HG02588 (cell line): ENCODE data around the gene SBNO2.
"Not testable (repeated sequence)": the region's sequence is repeated elsewhere in the genome, so short reads cannot be mapped to it uniquely, and the experiment has no call there.

Experiments used
- ATAC-seq: cut with Tn5 transposase; IDR thresholded peaks from one replicate; pipeline ENCODE4 v1.9.1; 2021; ENCODE audit warnings: mild to moderate bottlenecking, moderate library complexity; ENCODE audit not compliant: unreplicated experiment

The SBNO2 gene

DNA sequence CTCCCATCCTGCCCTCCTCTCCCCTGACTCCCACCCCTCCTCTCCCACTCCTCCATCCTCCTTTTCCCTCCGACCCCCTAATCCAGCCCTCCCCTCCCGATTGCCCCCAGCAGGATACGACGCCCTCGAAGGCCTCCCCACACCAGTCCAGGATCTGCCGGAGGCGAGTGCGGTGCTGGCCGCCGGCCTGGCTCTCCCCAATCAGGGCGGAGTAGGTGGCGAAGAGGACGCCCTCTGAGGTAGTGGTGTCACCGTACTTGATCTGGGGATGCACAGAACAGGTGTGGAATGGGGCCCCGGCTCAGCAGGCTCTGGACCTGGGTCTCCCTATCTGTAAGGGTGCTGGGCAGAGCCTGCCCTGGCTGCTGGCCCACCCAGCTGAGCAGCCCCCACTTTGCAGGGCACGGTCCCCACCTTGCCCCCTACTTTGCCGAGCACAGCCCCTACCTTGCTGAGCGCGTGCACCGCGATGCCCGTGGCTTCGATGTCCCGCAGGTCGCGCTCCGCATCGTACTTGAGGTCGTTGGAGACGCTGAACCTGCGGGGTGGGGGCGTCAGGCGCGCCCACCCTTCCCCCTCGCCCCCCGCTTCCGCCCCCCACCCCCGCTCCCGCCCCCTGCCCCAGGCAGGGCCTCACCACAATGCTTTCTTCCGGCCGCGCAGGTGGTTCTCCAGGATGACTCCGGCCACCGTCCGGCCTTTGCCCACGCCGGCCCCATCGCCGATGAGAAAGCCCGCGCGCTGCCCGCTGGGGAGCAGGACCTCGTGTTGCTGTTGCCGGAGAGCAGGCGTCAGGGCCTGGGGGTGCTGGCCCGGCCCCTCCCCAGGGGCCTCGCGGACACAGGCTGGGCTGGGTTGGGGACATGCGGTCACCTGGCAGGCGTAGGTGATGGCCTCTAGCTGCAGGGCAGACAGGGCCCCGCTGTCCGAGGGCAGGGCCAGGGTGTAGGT is 51.8 kb downstream of the SBNO2 start:
- ATAC-seq, result no peak

DNA sequence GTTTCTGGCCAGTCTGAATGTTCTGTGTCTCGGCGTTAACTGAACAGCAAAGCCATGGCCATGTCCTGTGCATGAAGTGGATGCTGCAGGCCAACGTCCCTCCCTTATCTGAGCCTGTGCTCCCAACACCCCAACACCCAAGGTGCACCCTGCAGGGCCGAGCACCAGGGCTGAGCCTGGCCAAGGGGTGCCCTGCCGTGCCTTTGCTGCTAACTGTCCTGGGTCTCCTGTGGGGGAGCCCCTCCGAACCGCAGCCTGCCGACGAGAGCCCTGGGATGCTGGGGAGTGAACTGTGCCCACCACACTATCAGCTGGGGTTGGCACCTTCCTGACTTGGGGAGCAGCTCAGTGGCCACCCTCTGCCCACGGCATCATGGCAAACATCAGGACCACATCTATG is 52.7 kb downstream of the SBNO2 start:
- no peak for ATAC-seq

DNA sequence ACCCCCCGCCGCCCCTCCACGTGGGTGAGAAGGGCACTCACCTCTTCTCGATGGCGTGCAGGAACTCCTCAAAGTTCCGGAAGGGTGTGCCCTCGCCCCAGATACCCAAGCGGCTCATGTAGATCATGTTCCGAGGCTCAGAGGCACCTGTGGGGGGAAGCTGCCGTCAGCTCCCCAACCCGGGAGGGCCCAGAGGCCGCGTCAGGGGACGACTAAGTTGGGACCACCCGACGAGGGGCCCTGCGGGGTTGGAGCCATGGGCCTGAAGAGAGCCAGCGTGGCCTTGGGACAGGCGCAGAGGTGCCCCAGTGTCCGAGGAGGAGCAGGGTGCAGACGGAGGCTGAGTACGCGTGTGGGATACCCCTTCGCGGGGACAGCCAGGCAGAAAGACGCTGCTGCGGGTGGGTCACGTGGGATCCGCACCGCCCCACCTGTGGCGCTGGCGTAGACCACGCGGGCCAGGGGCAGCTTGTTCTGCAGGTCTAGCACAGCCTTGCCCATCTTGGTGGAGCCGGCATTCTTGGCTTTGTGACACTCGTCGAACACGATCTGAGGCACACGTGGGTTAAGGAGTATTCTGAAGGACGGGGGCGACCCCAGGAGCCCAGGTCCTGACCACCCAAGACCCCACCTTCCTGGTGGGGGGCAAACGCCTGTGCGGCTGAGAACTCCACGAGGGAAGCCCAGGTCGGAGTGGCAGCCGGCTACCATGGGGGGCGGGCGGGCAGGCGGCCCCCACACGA is 54.4 kb downstream of the SBNO2 start:
- no peak for ATAC-seq

DNA sequence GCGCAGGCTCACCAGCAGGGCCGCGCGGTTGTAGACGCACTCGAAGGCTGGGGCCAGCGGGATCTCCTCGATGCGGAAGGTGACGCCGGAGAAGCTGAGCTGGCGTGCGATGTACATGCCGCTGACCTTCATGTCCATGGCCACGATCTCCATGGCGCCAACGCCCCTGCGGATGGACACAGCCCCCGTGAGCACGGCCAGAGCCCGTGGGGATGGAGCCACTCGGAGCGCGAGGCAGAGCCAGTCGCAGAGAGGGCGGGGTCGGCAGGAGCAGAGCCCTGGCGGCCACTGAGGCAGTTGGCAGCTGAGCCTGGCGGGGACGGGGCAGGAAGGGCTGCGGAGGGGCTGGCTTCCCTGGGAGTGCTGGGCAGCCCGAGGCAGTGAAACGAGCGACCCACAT is 55.1 kb downstream of the SBNO2 start:
- ATAC-seq, result no peak

DNA sequence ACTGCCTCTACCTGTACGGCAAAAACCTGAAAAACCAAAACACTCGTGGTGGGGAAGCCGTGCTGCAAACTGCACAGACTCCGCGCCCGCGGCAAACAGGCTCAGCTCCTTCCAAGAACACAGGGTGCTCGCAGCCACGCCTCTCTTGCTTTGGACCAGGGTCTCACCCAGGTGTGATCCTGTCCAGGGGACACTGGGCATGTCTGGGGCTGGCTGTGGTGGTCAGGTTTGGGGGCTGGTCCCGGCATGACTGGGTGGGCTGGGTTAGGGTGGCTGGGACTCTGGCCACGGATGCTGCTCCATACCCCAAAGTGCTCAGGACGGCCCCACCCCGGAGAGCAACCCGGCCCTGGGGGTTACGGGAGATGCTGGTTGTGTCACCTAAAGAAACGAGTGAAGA is 56.4 kb downstream of the SBNO2 start:
- ATAC-seq, result no peak

DNA sequence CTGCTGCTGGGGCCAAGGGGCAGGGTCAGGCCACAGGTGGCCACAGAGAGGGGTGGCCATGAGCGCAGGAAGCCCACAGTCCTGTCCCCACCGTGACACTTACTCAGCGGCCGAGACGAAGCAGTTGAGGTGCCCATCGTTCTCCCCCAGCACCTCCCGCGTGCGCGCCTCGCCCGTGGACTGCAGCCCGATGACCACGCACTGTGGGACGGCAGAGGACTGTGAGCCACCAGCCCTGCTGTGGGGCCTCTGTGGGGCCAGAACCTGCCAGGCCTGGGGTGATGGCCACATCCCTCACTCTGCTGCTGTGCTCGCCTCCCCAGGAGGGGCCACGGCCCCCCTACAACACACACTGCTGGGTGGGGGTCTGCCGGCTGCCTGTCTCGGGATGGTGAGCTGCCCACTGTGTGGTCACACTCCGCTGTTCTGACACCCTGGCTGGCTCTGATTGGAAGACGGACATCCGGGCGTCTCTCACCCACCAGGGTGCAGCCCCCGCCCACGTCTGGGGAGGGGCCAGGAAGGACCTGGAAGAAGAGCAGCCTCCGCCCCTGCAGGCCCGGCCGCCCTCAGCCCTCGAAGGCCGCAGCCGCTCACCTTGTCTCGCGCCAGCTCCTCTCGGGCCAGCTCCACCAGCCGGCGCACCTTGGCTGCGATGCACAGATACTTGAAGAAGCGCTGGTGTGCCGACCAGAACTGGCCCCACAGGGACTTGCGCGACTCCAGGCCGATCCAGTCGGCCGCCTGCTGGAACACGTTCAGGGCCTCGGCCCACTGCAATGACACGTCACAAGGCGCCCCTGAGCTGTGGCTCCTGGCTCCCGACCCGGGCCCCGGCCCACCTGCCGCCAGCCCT is 57.1 kb downstream of the SBNO2 start:
- ATAC-seq, result no peak

DNA sequence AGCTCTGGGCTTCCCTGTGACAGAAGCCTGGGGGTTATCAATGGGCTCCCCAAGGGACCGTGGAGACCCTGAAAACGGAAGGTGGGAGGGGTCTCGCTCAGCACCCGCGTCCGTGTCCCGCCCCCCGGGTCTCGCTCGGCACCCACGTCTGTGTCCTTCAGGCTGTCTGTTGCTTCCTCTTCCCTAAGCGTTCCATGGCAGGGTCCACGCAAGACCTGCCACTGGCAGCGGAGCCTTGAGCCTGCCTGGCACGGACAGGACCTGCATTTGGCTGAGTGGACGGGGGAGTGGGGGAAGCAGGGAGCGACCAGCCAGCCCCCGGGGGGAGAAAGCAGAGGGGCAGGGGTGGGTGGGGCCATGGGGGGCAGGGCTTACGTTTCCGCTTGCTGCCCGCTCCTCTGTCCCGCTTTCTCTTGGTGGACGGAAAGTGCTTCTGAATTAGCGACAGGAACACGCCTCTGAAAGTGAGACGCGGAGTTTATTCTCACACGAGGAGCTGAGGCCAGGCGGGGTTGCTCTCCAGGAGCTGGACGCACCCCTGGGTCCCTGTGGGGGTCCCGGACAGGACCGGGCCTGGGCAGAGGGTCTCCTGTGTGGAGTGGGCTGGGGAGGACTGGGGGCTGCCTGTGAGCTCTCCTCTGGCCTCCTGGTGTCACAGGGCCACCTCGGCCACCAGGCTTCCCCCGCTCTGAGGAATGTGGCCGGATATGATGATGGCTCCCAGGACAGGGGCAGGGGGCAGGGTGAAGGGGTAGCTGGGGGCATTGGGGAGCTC is 58.2 kb downstream of the SBNO2 start:
- no peak for ATAC-seq

DNA sequence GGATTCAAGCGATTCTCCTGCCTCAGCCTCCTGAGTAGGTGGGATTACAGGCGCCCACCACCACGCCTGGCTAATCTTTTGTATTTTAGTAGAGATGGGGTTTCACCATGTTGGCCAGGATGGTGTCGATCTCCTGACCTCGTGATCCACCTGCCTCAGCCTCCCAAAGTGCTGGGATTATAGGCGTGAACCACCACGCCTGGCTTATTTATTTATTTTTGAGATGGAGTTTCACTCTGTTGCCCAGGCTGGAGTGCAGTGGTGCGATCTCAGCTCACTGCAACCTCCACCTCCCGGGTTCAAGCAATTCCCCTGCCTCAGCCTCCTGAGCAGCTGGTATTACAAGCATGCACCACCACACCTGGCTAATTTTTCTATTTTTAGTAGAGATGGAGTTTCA is 59.3 kb downstream of the SBNO2 start:
- ATAC-seq, result not testable (repeated sequence)

DNA sequence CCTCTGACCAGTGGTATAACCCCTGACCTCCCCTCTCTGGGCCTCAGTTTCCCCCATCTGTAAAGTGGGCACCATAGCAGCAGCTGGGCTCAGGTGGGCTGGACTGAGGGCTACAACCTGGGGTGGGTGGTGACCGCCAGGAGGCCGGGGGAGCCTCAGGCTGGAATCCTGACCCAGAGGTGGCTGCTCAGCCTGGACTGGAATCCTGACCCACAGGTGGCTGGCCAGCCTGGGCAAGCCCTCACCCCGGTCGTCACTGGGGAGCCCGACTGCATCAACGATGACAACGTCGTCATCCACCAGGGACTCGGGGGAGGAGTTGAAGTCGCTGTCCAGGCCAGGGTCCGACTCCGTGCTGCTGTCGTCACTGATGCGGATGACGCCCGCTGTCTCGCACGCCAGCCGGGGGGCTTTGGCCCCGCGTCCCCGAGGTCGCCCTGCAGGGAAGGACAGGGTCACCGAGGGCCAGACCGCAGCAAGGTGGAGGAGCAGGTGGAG is 60.0 kb downstream of the SBNO2 start:
- no peak for ATAC-seq

DNA sequence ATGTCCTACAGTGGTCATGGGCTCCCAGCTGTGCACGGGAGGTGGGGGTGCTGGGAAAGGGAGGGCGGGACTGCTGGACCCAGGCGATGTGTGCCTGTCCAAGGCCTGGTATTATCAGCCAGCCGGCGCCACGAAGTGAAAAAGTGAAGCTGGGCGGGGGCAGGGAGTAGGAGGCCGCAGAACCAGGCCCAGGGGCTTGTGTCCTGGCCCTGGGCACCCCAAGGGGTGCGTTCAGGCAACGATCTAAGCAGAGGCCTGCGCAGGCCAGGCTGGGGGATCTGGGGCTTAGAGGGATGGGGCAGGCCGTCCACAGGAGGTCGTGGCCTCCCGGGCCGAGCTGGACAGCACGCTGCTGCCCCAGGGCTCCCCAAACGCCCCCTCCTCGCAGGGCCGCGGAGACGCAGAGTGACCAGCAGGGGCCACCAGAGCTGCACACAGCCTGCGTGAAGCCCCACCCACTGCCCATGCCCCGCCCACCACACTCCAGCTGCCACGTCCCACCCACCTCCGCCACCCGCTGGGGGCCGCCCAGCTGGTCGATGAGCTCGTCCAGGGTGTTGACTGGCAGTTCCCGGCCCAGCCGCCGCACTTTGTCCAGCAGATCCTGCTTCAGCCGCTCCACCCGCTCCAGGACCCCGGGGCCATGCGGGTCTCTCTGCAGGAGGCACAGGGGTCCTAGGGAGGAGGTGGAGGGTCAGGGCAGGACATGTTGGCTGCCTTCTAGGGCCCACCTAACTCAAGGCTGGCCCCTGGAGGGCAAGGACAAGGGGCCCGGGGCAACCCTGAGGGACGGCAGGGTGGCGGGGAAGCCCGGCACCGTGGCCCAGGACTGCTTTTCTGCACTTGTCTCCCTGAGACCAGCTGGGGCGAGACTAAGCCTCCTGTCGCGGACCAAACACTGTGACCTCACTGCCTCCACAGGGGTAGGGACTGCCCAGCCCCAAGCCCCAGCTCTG is 60.8 kb downstream of the SBNO2 start:
- no peak for ATAC-seq

DNA sequence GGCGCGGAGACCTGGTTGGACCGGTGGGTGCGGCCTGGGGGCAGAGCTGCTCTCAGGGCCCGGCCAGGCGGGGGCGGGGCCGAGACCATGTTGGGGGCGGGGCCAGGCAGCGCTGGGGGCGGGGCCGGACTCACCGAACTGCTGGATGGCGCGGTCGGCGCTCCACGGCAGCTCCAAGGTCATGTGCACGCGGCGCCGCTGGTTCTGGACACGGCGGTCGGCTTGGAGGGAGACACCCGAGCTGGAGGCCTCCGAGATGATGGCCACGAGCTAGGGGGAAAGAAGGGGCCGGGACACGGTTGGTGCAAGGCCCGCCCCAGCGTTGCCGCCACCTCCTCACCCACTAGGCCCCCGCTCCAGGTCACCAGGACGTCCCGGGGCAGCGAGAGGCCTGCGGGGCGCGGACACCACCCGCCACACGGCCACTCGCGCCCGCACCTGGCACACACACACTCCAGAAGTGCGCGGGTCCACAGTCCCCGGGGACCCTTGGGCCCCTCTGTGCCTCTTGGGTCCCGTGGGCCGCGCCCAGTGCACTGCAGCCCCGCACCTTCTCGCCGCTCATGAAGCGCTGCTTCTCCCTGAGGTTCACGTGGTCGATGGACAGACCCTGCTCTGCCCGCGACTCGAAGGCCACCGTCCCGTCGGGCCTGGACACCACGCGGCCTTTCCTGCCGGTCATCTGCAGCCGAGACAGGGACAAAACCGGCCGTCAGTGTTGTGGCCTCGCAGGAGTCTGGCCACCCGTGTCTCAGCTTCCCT is 61.6 kb downstream of the SBNO2 start:
- ATAC-seq, result no peak

DNA sequence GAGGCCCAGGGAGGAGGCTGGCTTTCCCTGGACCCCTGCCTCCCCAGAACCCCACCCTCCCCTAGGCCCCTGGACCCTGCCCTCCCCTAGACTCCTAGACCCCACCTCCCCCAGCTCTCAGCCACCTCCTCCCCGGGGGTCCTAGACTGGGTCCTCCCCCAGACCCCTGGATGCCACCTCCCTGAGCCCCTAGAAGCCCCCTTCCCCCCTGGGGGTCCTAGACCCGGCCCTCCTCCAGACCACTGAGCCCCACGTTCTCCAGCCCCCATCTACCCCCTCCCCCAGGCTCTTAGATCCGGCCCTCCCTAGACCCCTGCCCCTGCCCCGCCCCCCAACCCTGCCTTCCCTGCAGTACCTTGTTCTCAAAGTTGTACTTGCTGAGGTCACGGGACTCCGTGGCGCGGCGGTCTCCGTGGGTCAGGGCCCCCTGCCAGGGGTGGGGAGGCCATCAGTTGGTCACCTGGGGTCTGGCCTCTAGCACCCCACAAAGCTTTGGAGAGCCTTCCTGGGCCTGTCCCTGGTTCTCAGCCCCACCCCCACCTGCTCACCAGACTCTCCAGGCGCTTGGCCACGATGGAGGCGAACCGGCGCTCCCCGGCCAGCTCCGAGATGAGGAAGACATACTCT is 62.3 kb downstream of the SBNO2 start:
- ATAC-seq, result no peak

DNA sequence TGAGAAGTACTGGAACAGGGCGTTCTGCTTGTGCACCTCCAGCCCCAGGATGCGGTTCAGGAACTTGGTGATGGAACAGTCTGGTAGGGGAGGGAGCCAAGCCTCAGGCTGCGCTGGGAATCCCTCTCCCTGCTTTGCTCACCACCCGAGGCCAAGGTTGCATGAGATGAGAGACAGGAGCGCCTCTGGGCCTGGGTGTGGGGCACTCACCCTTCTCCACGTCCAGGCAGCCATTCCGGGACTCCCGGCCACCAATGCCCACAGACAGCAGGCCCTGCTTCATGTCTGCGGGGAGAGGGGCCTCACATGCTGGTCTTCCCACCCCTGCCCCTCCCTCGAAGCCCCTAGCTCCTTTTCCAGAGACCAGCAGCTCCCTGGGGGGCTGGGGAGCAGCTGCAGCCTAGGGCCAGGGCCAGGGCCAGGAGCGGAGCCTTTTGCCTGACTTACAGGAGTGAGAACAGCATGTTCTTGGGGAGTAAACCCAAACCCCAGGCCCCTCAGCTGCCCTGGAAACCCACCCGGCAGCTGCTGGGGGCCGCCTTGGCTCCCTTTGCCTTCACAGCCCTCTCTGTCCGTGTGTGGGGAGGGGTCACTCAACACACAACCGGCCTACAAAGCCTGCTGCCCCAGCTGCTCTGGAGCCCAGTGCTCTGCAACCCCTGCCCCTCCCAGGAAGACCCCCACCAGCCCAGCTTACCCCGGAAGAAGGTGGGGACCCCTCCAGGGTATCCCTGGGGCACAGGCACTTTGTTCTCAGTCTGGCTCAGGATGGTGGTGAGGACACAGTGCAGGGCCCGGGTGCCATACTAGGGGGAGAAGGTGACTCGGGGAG is 63.0 kb downstream of the SBNO2 start:
- no peak for ATAC-seq

DNA sequence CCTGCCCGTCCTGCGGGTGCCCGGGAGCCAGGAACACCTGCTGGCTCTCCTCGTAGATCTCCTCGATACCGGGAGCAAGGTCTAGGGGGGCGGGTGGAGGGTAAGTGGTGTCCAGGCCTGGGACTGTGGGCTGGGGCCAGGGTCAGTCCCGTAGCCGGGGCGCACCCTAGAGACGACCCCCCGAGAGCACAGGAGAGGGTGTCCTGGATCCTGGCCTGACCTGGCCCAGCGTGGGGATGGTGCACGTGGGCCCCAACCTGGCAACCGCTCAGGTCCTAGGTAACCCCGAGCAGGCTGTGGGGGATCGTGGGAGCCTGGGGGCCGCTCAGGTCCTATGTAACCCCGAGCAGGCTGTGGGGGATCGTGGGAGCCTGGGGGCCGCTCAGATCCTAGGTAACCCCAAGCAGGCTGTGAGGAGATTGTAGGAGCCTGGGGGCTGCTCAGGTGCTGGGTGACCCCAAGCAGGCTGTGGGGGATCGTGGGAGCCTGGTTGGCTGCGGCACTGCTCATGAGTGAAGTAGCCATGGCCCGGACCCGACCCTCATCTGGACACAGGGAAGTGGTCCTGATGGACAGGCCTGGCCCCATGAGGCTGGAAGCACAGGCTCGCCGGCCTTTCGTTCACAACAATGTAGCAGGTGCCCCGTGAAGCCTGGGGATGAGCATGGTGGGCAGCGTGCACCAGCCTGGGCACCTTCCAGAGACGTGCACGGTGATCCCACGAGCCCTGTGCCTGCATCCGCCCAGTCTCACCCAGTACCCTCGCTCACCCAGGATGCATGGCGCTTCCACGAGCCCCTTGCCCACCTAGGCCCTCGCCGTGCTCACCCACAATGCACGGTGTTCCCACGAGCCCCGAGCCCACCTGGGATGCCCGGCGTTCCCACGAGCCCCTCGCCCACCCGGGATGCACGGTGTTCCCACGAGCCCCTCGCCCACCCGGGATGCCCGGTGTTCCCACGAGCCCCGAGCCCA is 64.1 kb downstream of the SBNO2 start:
- ATAC-seq, result no peak

DNA sequence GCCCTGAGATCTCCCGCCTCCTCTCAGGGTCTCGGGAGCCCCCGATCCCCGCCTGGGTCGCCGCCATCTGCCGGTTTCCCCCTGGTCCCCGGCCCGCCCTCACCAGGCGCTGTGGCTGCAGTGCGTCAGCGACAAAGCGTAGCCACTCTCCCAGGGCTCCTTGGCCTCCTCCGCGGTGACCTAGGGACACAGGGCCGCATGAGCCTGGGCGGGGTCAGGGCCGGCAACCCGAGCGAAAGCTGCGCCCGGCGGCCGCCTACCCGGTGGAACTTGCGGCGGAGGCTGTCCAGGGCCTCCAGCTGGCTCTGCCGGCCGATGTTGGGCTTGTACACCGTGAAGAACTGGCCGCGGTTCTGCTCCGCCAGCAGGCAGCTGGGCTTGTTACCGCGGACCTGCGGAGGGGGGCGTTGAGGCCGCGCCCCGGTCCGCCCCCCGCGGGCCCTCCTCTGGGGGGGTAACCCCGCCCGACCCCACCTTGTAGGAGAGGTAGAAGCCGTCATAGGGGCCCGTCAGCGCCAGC is 65.0 kb downstream of the SBNO2 start:
- no peak for ATAC-seq
